ENCODE data around the gene GRIK4. TPM values are rescaled to one million over a fixed set of nuclear protein-coding genes. Genes with fewer than 3 reads are reported as not detected.

Gene GRIK4
- total RNA-seq, 1 donor from 2014 or later, result 0.10 TPM

DNA sequence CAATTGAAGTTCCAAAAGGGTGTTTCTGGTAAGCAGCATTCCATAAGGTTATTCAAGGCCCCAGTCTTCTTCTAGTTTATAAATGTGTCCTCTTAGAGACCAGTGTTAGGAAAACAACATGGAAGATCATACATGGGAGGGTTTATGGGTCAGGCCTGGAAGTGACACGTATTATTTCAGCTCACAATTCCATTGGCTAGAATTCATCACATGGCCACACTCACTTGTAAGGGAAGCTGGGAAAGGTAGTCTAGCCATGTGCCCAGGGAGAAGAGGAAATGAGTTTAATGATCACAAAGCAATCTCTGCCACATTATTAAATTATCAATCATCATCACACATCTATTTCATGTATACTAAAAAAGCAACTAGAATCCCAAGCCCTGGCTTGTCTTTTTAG, 330.6 kb downstream of the GRIK4 start:
- DNase-seq, result no peak

DNA sequence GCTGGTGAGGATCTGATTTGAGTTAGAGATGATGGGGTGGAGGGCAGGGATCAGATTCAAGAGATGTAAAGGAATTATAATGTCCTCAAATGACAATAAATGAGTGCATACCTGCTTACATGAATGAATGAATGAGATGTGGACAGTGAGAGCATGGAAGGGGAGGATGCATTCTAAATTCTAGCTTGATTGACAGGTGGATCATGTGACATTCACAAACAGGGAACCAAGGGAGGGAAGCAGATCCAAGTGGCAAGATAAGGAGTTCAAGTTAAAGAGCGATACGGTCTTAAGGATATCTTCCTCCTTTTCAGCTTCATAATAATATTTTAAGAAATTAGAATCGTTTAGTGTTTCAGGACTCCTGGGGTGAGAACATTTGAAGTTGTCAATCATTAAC, 341.9 kb downstream of the GRIK4 start:
- no peak for DNase-seq

DNA sequence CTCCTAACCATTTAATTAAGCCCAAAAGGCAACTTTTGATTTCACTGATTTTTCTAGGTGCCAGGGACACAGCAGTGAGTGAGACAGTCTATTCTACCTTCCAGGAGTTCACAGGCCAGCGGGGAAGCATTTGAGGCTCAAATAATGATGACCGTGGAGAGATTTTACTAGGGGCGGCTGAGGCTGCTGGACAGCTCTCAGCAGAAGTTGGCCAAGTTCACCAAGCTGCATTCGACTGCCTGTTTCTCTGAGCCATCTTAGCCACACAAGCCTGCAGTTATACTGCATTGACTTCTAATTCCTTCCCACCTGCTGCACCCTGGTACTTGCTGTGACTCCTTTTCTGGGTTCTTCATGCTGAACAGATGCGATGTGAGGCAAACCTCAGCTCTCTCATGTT, 343.4 kb downstream of the GRIK4 start:
- peak; percentile 20 for DNase-seq

DNA sequence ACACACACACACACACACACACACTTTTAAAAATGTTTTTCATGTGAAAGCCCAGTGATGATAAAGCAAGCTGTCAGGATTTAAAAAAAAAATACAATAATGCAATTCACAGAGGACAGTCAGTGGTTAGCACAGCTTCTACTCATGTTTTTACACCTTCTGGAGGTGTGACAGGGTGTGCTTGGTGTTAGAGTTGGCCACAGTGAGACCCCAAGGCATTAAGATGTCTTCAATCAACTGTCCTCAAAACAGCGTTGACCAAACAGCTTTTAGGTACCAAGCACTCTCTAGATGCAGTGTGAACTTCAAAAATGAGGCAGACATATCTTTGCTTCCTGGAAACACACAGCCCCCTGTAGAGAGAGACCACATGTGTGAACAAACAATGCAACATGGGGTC, 346.0 kb downstream of the GRIK4 start:
- DNase-seq, result no peak

- no peak for DNase-seq
Measured at GRCh38 chr11:120858740-120859139, 347.2 kb downstream of the GRIK4 start.

DNA sequence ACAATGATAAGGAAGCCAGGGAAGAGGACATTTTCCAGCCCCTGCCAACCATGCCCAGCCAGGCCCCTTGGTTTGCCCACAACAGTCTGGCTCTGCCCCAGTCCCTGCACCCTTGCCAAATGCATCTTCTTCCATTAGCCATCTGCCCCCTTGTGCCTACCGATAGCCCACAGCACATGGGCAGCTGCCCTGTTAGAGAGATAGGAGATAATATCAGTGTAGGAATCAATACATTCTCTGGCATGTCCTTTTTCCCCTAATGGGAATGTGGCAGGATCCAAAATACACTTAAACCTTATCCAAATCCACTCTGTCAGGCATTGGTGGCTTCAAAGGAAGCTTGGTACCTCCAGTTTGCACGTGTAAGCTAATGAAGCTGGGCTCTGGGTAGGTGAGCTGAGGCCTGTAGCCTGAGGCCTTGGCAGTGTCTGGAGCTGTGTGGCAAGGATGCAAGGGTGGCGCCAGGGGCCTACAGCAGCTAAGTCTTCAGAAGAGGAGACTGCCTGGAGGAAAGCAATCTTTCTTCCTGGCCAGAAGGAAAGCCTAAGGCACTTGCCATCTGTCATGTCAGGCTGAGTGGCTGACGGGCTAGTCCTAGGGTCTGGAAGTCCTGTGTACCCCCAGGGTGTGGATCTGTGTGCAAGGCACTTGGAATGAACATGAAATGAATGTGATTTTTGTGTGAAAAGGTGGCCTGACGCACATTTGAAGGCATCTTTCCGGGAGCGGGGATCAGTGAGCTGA, 348.2 kb downstream of the GRIK4 start:
- no peak for DNase-seq

- no peak for DNase-seq
Measured at GRCh38 chr11:120863359-120863758, 351.8 kb downstream of the GRIK4 start.

DNA sequence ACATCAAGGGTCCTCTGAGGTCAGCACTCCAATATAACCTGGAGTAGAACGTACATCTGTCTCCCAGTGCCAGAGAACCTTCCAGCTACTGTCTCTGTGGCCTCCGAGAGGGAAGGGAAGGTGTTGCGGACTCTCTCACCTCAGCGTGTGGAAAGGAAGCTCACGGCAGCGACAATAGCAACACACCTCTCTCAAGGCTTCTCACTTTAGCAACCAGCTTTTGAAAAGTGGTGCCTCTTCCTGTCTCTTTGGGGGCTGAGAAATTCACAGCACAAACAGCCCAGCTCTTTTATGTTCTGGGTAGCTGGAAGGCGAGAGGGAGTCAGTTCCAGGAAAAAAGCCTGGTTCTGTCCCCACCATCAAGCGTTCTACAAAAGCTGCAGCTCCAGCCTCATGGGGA, 355.5 kb downstream of the GRIK4 start:
- DNase-seq, result no peak

- no peak for DNase-seq
Measured at GRCh38 chr11:120867531-120867930, 356.0 kb downstream of the GRIK4 start.

GRCh38 chr11:120867988-120868387, 356.4 kb downstream of the GRIK4 start:
- no peak for DNase-seq

- no peak for DNase-seq
Measured at GRCh38 chr11:120869097-120869496, 357.5 kb downstream of the GRIK4 start.

- no peak for DNase-seq
Measured at GRCh38 chr11:120869516-120870011, 358.0 kb downstream of the GRIK4 start.

GRCh38 chr11:120871194-120871593, 359.6 kb downstream of the GRIK4 start:
- DNase-seq, result no peak

- DNase-seq, result no peak
Measured at GRCh38 chr11:120871924-120872323, 360.4 kb downstream of the GRIK4 start.

DNA sequence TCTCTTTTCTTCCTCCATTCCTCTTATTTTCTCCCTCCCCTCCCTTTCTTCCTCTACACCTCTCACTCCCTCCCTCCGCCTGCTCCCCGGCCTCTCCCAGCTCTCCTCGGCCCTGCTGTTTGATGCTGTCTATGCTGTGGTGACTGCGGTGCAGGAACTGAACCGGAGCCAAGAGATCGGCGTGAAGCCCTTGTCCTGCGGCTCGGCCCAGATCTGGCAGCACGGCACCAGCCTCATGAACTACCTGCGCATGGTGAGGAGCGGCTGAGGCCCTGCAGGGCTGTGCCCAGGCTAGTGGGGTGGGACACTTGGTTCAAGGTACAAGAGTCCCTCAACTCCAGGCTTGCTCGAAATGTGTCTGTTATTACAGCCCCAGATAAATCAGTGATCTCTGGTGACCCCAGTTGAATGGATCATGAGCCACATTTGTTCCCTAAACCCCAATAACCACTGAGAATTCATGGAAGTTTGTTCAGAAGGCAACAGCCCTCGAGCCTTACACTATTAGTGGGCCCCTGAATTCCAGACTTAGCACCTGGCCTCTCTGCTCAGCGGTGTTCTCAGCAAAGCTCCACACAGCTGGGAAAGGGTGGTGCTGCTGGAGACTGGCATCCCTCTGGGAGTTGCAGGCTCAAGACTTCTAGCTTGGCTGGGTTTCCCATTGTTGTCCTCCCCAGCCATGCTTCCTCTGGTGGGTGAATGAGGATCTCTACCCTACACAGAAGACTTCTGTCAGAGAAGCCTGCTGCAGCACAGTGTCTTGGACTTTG, 362.6 kb downstream of the GRIK4 start:
- DNase-seq, result no peak

- no peak for DNase-seq
Measured at GRCh38 chr11:120875986-120876385, 364.4 kb downstream of the GRIK4 start.

- no peak for DNase-seq
Measured at GRCh38 chr11:120877746-120878365, 366.3 kb downstream of the GRIK4 start.

- DNase-seq, result no peak
Measured at GRCh38 chr11:120878781-120879180, 367.2 kb downstream of the GRIK4 start.

DNA sequence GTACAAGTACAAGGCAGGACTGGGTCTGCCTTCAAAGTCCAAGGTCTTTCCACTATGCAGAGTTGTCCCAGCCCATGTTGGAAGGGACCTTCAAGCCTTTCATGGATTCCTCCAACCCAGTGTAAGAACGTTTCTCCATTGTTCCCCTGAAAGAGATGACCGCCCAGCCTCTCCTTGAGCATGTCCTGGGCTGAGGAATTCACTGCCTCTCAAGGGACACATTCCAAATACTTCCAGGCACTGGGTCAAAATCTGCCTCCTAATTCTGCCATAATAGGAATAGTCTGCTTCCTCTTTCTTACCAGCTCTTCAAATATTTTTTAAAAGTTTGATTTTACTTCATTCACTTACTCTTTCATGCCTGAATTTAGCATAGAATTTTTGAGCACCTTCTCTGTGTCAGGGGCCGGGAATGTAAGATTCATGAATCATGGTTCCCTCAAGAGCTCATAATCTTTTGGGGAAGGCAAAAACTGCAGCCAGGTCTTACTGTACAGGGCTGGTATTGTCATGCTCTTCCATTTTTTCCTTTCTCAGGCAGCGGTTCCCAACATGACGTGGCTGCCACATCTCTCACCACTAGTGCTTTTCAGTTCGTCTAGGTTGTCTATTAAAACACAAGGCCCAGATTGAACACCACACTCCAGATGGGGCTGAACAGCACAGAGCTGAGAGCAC, 369.1 kb downstream of the GRIK4 start:
- no peak for DNase-seq

- DNase-seq, result no peak
Measured at GRCh38 chr11:120881596-120881995, 370.0 kb downstream of the GRIK4 start.

DNA sequence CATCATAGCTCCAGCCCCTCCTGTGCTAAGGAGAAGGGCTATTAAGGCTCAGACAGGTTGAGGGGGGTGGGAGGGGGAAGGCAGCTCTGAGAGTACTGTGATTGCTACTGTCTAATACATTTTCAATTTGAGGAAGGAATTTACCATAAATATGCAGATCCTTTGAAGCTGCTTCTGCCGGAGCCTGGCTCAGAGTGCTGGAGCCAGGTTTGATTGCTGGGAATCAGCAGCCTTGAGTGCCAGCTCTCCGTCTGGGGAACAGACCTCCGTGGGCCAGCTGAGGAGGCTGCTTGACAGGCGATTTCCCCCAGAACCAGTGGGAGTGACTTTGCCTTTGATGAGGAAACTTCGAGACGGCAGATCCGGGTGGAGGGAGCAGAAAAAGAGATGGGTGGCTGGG, 370.6 kb downstream of the GRIK4 start:
- no peak for DNase-seq

DNA sequence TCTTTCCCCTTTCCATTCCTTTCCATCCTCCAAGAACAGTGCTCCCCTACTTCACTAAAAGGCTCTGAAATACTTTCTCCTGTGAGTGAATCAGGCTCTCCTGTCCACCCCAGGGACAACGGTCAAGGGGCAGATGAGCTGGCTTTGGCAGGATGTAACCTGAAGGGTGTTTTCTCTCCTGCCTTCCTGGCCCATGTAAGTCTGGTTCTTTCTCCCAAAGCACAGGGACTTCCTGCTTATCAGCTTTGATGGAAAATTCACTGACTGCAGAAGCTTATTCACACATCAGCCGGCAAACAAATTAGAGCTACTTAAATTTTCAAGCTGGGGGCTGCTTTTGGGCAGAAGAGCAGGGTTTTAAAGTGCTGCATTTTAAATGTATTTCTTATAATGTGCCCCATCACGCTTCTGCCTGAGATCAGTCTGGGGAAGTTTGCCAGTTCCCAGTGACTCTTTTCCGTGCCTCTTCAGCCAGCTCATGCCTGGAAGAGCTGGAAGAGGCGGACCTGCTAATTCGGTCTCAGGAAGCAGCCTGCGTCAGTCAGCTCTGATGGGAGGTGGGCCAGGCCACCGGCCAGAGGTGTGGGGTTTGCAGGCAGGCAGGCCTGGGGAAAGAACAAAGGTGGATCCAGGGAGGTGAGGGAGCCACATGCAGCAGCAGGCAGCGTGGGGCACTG, 372.0 kb downstream of the GRIK4 start:
- peak; percentile 64 for DNase-seq

Measured in tongue (tissue), 2 donors.